H9 (cell line): Measurements from ENCODE around the gene MAN1B1. TPM values are rescaled to one million over a fixed set of nuclear protein-coding genes. Genes with fewer than 3 reads are reported as not detected.

Experiments used
- DNase-seq: peaks from one replicate; pipeline ENCODE4 v3.0.0-alpha.2; 2017
- H2AFZ ChIP-seq: one replicate; pipeline ENCODE4 v1.6.1; 2013; ENCODE audit warnings: mild to moderate bottlenecking, low read length, control low read depth, moderate library complexity
- H2AK5ac ChIP-seq: 2 replicates; pipeline ENCODE4 v1.6.1; 2013; ENCODE audit warnings: low read length, control low read depth, mixed read lengths; ENCODE audit not compliant: insufficient read length
- H2BK120ac ChIP-seq: one replicate; pipeline ENCODE4 v1.6.1; 2013; ENCODE audit warnings: low read depth, mild to moderate bottlenecking, low read length, control low read depth, inconsistent platforms; ENCODE audit not compliant: poor library complexity, severe bottlenecking
- H2BK12ac ChIP-seq: 2 replicates; pipeline ENCODE4 v1.6.1; 2013; ENCODE audit warnings: low read length, control low read depth, mixed read lengths, low read depth; ENCODE audit not compliant: insufficient read length
- H2BK15ac ChIP-seq: 2 replicates; pipeline ENCODE4 v1.6.1; 2013; ENCODE audit warnings: low read depth, low read length, control low read depth
- H2BK20ac ChIP-seq: one replicate; pipeline ENCODE4 v1.6.1; 2013; ENCODE audit warnings: low read depth, mild to moderate bottlenecking, low read length, control low read depth, inconsistent platforms; ENCODE audit not compliant: poor library complexity, severe bottlenecking
- H2BK5ac ChIP-seq: 2 replicates; pipeline ENCODE4 v1.6.1; 2013; ENCODE audit warnings: low read length, control low read depth, mixed read lengths; ENCODE audit not compliant: insufficient read length
- H3K14ac ChIP-seq: 2 replicates; pipeline ENCODE4 v1.6.1; 2013; ENCODE audit warnings: low read length, control low read depth; ENCODE audit not compliant: insufficient read depth
- H3K18ac ChIP-seq: 2 replicates; pipeline ENCODE4 v1.6.1; 2013; ENCODE audit warnings: low read depth, mild to moderate bottlenecking, mixed read lengths, low read length, control low read depth; ENCODE audit not compliant: insufficient read length
- H3K23ac ChIP-seq: 2 replicates; pipeline ENCODE4 v1.6.1; 2013; ENCODE audit warnings: low read length, control low read depth, mixed read lengths, low read depth; ENCODE audit not compliant: insufficient read length
- H3K23me2 ChIP-seq: 2 replicates; pipeline ENCODE4 v1.6.1; 2013; ENCODE audit warnings: low read depth, mild to moderate bottlenecking, mixed read lengths, low read length, control low read depth; ENCODE audit not compliant: insufficient read length, poor library complexity, severe bottlenecking
- H3K27ac ChIP-seq: 2 replicates; pipeline ENCODE4 v1.5.1; 2013; ENCODE audit warnings: low read length, control low read depth, mixed read lengths, low read depth; ENCODE audit not compliant: insufficient read length
- H3K27me3 ChIP-seq: 2 replicates; pipeline ENCODE4 v1.6.1; 2013; ENCODE audit warnings: low read length, control low read depth, inconsistent platforms; ENCODE audit not compliant: insufficient read depth
- H3K4ac ChIP-seq: 2 replicates; pipeline ENCODE4 v1.6.1; 2013; ENCODE audit warnings: low read depth, mild to moderate bottlenecking, control low read depth, inconsistent platforms, low read length, moderate library complexity
- H3K4me1 ChIP-seq: 2 replicates; pipeline ENCODE4 v1.6.1; 2013; ENCODE audit warnings: low read length, control low read depth, inconsistent platforms; ENCODE audit not compliant: insufficient read depth
- H3K4me2 ChIP-seq: 2 replicates; pipeline ENCODE4 v1.6.1; 2013; ENCODE audit warnings: low read length, control low read depth, mixed read lengths; ENCODE audit not compliant: insufficient read length, insufficient read depth
- H3K56ac ChIP-seq: 2 replicates; pipeline ENCODE4 v1.6.1; 2013; ENCODE audit warnings: low read depth, mild to moderate bottlenecking, mixed read lengths, low read length, control low read depth; ENCODE audit not compliant: insufficient read length
- H3K79me1 ChIP-seq: 2 replicates; pipeline ENCODE4 v1.6.1; 2013; ENCODE audit warnings: low read depth, mild to moderate bottlenecking, moderate library complexity, low read length, control low read depth, inconsistent platforms; ENCODE audit not compliant: insufficient read depth, poor library complexity, severe bottlenecking
- H3K79me2 ChIP-seq: 2 replicates; pipeline ENCODE4 v1.6.1; 2013; ENCODE audit warnings: low read length, control low read depth, inconsistent platforms; ENCODE audit not compliant: insufficient read depth
- H3K9ac ChIP-seq: 2 replicates; pipeline ENCODE4 v1.6.1; 2013; ENCODE audit warnings: low read length, control low read depth, mixed read lengths; ENCODE audit not compliant: insufficient read length; ENCODE audit errors: extremely low read depth
- H3K9me3 ChIP-seq: one replicate; pipeline ENCODE4 v1.6.1; 2013; ENCODE audit warnings: low read depth, low read length, inconsistent platforms; ENCODE audit not compliant: control insufficient read depth
- H3T11ph ChIP-seq: one replicate; pipeline ENCODE4 v1.6.1; 2013; ENCODE audit warnings: mild to moderate bottlenecking, low read length, control low read depth, inconsistent platforms
- H4K20me1 ChIP-seq: one replicate; pipeline ENCODE4 v1.6.1; 2013; ENCODE audit not compliant: control insufficient read depth, insufficient read length, insufficient read depth
- H4K5ac ChIP-seq: 2 replicates; pipeline ENCODE4 v1.6.1; 2013; ENCODE audit warnings: low read depth, mild to moderate bottlenecking, mixed read lengths, low read length, control low read depth; ENCODE audit not compliant: insufficient read length
- H4K8ac ChIP-seq: replicated peaks from 2 replicates; pipeline ENCODE4 v1.6.1; 2013; ENCODE audit warnings: low read length, control low read depth, mixed read lengths, low read depth; ENCODE audit not compliant: insufficient read length
- H4K91ac ChIP-seq: 2 replicates; pipeline ENCODE4 v1.6.1; 2013; ENCODE audit warnings: low read depth, mild to moderate bottlenecking, moderate library complexity, mixed read lengths, low read length, control low read depth; ENCODE audit not compliant: insufficient read length
- H3K27ac Mint-ChIP-seq, 3 experiments: 2 replicates in 2 of 3; 3 replicates in 1 of 3; pipeline ENCODE4 v1.8.0; 2020 to 2021; ENCODE audit warnings: mixed read lengths in 3 of 3, mild to moderate bottlenecking in 1 of 3, moderate library complexity in 1 of 3
- H3K27me3 Mint-ChIP-seq: 2 replicates; pipeline ENCODE4 v1.8.0; 2021; ENCODE audit warnings: low read depth, mild to moderate bottlenecking, moderate library complexity, mixed read lengths
- H3K36me3 Mint-ChIP-seq, 3 experiments: 2 replicates in 2 of 3; 3 replicates in 1 of 3; pipeline ENCODE4 v1.8.0; 2020 to 2021; ENCODE audit warnings: low read depth in 3 of 3, mixed read lengths in 3 of 3; ENCODE audit not compliant: insufficient read depth in 1 of 3
- H3K4me1 Mint-ChIP-seq, 2 experiments: 2 replicates each; pipeline ENCODE4 v1.8.0; 2020; ENCODE audit warnings: mixed read lengths in 2 of 2
- H3K4me3 Mint-ChIP-seq, 2 experiments: 2 replicates in 1 of 2; 3 replicates in 1 of 2; pipeline ENCODE4 v1.8.0; 2020 to 2021; ENCODE audit warnings: mild to moderate bottlenecking in 2 of 2, mixed read lengths in 2 of 2, moderate library complexity in 1 of 2
- H3K9me3 Mint-ChIP-seq, 2 experiments: 2 replicates in 1 of 2; 3 replicates in 1 of 2; pipeline ENCODE4 v1.8.0; 2020; ENCODE audit warnings: mild to moderate bottlenecking in 2 of 2, mixed read lengths in 2 of 2, moderate library complexity in 1 of 2
- CTCF ChIP-seq: fragments of 200-600 bp; sonication (generic); conservative IDR thresholded peaks from 3 replicates; pipeline ENCODE4 v1.8.0; 2021; ENCODE audit warnings: antibody characterized with exemption, mild to moderate bottlenecking
- WGBS: extraction: QIAGEN DNeasy Blood & Tissue Kit; methylation state at CpG from one replicate; pipeline ENCODE4 v1.1.7; 2013; ENCODE audit warnings: missing lambda C conversion rate, low lambda C conversion rate, mixed read lengths; ENCODE audit not compliant: insufficient read length; ENCODE audit errors: extremely low coverage; 5-methylcytosine and 5-hydroxymethylcytosine counted together
- total RNA-seq: library from RNA; stranded (reverse); gene quantifications from 2 replicates; pipeline ENCODE4 v1.2.1, GENCODE V29; 2021

The MAN1B1 gene
- total RNA-seq, 1 experiment from 2014 or later: 34.9 TPM

- H3K27me3 ChIP-seq: no peaks in the 10 kb centered on the region
- H3K27ac ChIP-seq: no peak overlapping the region
- H2AK5ac ChIP-seq: no peak overlapping the region
- no peak overlapping the region for H3K23ac ChIP-seq
- no peaks in the 10 kb centered on the region for H3K79me1 ChIP-seq
- H3K18ac ChIP-seq: no peak overlapping the region
- H3K4me1 ChIP-seq: no peaks in the 10 kb centered on the region
- no peak overlapping the region for H3K4me3 Mint-ChIP-seq
- no peak overlapping the region for H2BK12ac ChIP-seq
- H2BK120ac ChIP-seq: no peak overlapping the region
- no CpG with 5 or more reads among the region's 9 CpGs for WGBS
- no peak overlapping the region for H2BK20ac ChIP-seq
- peaks cover 16% of the 10 kb centered on the region for H3K27me3 Mint-ChIP-seq
- no peak overlapping the region for H4K5ac ChIP-seq
- no peak overlapping the region for H3K14ac ChIP-seq
- DNase-seq: no peak
- no peak overlapping the region for H2BK15ac ChIP-seq
- no peak overlapping the region for H3K4ac ChIP-seq
- no peaks in the 10 kb centered on the region for H4K20me1 ChIP-seq
- H3K4me1 Mint-ChIP-seq: peaks cover 17 to 24% of the 10 kb centered on the region in 2 experiments
- no peaks in the 10 kb centered on the region for H3K79me2 ChIP-seq
- H3T11ph ChIP-seq: no peak overlapping the region
- no peak overlapping the region for H2BK5ac ChIP-seq
- peaks cover 0 to 7% (median 4%) of the 10 kb centered on the region in 3 experiments; a peak in 3 of 7 replicates for H3K36me3 Mint-ChIP-seq
- H3K56ac ChIP-seq: no peak overlapping the region
- H3K9me3 Mint-ChIP-seq: no peaks in the 10 kb centered on the region
- no peak overlapping the region for H4K8ac ChIP-seq
- H3K9me3 ChIP-seq: no peaks in the 10 kb centered on the region
- no peak overlapping the region for H2AFZ ChIP-seq
- H4K91ac ChIP-seq: no peak overlapping the region
- no peak overlapping the region for H3K27ac Mint-ChIP-seq
- no peak overlapping the region for H3K4me2 ChIP-seq
- no peak for TF ChIP-seq CTCF
- no peak overlapping the region for H3K9ac ChIP-seq
- H3K23me2 ChIP-seq: peaks cover 12% of the 10 kb centered on the region
Measured at GRCh38 chr9:137084526-137084925, 2.3 kb upstream of the MAN1B1 start.
